ENCODE data around the gene TRPC4. TPM values are rescaled to one million over a fixed set of nuclear protein-coding genes. Genes with fewer than 3 reads are reported as not detected.

TRPC4 gene
- polyA plus RNA-seq, 4 donors = 4.3 to 5.1 (median 4.7) TPM

DNA sequence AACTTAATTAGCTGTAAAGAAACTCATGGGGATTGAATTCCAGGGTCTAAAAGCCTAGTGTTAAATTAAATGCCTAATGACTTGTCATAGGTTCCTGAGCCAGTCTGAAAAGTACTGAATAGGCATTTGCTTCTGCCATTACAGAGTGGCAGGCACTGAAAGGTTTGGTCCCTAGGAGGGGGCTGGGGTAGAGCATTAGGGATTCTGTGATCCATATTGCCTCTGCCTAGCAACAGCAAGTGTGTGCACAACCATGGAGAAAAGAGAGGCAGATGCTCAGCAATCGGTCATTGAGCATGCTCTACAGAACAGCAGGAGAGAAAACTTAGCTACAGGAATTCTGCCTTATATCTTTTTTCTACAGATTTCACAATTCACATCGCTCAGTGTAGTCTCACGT lies 133.5 kb downstream of the TRPC4 start:
- no peak for DNase-seq (ENCODE audit: low read depth in 4 of 4, low spot score in 2 of 4)

DNA sequence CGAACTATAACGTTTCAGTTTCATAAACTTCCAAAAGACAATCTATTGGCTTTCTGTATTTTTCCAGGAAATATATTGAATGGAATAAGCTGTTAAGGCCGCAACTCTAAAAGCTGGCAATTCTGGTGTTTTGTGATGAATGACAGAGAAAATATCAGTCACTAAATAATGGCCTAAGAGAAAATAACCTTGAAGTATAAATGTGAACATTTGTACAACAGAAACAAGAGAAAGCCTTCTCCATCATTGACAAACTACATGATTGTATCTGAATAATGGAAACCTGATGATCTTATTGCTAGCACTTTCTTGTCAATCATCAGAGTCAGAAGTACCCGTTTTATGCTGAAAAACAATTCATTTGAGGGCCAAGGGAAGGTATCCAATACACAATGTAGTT lies 134.3 kb downstream of the TRPC4 start:
- no peak for DNase-seq (ENCODE audit: low read depth in 4 of 4, low spot score in 2 of 4)

DNA sequence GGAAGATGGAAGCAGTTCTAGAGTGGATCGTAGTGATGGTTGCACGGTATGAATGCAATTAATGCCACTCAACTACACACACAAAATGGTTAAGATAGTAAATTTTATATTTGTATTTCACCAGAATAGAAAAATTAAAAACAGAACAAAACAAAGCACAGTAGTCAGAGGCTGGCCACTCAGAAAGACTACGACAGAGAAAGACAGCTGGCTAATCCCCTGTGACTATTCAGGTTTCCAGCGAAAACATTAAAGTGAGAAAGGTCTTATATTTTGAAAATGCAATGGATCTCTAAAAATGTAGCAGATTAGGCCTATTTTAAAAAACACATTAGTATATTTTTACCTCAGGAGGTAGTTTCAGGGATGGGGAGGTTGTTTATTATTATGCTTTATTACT lies 139.7 kb downstream of the TRPC4 start:
- DNase-seq (ENCODE audit: low read depth in 4 of 4, low spot score in 2 of 4) = no peak

DNA sequence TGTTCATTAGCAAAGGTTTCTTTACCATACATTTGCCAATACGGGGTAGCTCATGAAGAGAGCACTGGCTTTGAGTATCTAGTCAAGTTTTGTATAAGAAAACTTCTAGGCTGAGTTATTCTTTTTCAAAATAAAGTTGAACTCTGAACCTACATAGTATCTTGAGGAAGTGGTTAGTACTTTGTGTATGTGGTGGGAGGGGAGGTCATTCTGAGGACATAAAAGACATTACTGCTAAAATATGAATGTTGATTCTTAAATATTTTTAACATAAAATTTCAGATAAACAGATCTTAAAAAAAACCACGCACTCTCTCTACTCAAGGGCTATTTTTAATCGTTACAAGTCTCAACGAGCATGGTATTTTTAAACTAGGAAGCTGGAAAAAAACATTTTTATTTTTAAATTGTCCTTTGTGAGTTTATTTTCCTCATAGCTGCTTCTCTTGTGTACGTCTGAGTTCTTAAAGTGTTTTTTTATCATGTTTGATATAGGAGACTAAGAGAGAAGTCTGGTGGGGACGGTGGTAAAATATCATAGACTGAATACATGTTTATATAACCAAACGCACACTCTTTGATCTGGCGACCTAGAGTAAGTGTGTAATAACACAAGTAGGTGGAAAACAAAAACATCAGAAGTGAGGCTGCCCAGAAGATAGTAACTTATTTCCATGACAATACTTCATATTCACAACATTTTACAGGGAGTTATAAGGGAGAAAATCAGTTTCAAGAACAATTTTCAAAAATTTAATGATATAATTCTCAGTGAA lies 153.0 kb downstream of the TRPC4 start:
- no peak for DNase-seq (ENCODE audit: low read depth in 4 of 4, low spot score in 2 of 4)

DNA sequence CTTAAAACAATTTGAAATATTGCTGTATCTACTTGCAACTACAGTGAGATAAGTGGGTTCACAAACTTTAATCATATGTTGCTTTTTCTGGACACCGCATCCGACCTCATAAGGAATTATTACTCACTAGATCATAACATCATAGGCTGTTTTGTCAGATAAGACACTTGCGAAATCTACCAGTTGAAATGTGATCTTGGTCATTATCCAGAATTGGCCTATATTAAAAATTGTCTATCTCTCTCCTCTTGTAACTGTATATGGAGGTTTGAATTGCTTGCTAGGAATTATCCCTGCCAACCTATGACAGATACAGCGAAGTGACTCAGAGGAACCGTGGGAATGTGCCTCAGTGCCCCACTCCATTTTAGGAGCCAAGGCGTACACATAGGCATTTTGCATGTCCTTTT lies 154.0 kb downstream of the TRPC4 start:
- DNase-seq (ENCODE audit: low read depth in 4 of 4, low spot score in 2 of 4) = no peak

DNA sequence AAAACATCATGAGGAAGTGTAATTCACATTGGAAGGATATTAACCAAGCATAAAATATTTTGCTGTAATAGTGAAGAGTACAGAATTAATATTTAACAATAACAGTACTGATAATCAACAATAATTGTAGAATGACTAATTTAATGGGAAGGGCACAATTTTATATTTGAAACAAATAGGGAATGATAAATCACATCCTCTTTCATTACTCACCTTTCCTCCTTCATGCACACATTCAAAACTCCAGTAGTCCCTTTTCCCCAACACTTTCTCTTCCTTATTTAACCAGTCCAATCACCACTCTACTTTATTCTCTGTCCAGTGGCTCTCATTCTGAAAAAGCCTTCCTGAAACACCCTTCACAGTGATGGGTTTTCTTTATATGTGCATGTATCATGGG lies 160.3 kb downstream of the TRPC4 start:
- no peak for DNase-seq (ENCODE audit: low read depth in 4 of 4, low spot score in 2 of 4)

DNA sequence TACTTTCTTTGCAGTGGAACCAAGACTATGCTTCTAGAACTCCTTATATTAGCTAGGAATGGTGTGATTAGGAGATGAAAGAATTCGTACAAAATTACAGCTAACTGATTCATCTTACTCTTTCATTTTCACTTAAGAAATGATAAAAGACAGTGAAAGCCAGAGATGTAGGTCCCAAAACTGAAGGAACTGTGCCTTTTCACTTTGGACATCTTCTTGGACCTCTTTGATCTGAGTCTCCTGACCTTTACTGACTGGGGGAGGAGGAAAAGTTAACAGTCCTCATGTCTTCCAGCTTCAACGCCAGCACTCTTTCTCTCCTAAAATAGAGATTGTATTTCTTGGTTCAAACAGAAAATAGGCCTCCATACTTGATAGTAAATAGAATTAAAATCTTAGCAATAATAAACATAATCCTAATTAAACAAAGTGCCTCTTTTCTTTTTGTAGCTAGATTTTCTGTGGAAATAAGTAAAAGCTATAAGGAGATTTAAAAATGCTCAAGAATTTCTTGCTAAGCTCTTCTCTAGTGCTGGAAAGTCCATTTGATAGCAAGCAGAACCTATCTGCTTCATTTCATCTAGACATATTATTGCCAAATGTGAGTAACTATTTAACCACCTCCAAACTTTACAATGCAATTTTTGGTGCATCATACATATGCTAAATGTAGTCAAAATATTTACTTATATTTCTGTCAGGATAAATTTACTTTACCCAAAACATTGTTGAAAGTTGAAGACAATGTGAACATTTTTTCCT lies 161.7 kb downstream of the TRPC4 start:
- no peak for DNase-seq (ENCODE audit: low read depth in 4 of 4, low spot score in 2 of 4)

DNA sequence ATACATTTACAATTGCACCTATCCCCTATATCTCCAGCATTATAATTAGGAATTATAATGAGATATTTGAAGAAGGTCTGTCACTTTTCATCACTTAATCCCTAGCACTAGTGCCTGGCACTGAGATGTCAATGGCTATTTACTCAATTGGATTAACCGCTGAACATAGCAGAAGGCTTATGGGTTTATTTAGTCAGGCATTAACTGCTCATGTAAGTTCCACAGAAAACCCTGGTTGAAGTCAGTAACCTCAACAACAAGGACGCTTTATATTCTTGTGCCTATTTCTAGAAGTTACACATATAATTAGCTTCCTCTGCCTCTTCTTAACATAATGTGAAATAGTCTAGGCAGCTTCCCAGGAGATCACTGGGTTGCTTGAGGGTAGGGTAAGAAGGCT lies 163.5 kb downstream of the TRPC4 start:
- DNase-seq (ENCODE audit: low read depth in 4 of 4, low spot score in 2 of 4) = no peak

DNA sequence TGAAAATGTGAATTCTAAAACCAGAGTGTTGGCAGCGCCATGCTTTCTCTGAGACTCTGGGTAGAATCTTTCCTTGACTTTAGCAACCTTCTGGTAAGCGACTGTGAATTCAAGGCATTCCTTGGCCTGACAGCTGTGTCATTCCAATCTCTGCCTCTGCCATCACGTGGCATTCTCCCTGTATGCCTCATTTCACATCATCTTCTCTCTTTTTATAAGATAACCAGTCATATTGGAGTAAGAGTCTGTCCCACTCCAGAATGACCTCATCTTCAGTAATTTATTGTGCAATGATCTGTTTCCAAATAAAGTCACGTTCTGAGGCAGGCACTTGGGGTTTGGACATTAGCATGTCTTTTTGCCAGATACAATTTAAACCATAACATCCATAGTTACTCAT lies 167.6 kb downstream of the TRPC4 start:
- DNase-seq (ENCODE audit: low read depth in 4 of 4, low spot score in 2 of 4) = no peak

DNA sequence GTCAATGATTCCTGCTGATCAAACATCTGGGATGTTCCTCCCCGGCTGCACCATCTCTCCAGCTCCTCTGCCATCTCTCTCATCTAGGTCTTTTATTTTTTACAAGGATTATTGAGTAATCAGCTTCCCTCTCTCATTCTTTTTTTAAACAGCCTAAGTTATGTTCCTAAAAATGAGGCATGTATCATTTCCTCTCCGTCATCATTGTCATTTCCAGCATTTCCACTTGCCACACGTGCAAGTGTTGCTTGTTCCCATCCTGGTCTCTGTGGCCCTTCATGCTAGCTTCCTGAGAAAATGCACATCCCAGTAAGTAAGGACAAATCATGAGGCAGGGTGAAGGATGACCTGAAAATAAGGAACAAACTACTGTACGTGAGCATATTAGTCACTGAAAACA lies 168.3 kb downstream of the TRPC4 start:
- DNase-seq (ENCODE audit: low read depth in 4 of 4, low spot score in 2 of 4) = no peak

DNA sequence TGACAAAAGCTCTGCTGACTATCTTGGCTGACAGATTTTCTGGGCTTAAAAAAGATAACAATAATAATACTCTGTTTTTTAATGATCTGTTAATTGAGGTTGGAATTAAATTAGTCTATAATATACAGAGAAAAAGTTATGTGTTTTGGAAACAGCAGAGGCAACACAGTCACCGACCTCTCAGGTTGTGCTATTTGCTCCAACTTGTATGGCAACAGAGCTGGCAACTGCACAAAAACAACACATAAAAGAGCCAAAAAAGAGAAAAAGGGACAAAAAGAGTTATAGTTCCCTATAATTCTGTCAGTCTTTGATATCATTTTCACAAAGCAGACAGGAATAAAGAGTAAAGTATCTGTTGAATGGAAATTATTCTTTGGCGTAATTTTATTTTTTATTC lies 168.7 kb downstream of the TRPC4 start:
- no peak for DNase-seq (ENCODE audit: low read depth in 4 of 4, low spot score in 2 of 4)

DNA sequence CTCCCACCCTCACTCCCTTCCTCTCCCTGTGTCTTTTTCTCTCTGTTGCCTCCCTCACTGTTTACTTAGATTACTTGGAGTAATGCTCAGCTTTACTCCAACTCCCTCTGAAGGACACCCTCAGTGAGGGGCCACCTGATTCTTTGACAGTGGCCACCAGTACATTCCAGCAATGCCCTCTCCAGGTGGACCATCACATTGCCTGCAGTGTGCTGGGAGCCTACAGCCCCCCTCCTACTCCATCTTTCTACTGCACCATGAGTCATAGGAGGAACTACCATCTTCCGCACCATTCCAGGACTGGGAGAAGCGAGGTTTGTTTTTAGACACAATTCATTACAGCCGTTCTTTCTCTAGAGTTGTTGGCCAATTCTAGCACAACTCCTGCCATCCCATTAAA lies 174.4 kb downstream of the TRPC4 start:
- DNase-seq (ENCODE audit: low read depth in 4 of 4, low spot score in 2 of 4) = no peak

DNA sequence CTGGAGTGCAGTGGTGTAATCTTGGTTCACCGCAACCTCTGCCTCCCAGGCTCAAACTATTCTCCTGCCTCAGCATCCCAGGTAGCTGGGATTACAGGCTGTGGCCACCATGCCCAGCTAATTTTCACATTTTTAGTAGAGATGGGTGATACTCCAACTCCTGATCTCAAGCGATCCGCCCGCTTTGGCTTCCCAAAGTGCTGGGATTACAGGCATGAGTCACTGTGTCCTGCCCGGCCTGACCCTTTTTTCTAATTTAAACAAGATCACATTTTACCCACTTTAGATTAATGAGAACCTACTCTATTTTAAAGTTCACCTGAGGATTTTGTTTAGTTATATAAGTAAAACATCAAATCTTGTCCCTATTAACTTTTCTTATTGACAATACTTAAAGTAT lies 179.2 kb downstream of the TRPC4 start:
- no peak for DNase-seq (ENCODE audit: low read depth in 4 of 4, low spot score in 2 of 4)

DNA sequence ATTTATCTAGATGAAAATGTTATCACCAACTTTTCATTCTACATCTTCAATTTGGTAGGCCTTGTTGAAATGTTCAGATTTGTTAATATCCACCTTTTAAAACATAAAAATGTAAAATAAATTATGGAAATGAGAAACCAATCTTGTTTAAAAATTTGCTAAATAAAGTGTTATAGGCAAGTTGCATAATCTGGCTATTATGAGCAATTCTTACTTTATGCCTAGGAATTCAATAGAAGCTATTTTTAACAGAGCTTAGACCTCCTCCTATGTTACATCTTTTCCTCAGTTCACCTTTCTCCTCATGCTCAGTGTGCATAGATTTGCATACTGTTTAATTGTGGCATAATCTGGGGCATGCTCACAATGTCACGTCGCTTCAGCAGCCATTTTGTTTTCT lies 183.1 kb downstream of the TRPC4 start:
- DNase-seq (ENCODE audit: low read depth in 4 of 4, low spot score in 2 of 4) = no peak

DNA sequence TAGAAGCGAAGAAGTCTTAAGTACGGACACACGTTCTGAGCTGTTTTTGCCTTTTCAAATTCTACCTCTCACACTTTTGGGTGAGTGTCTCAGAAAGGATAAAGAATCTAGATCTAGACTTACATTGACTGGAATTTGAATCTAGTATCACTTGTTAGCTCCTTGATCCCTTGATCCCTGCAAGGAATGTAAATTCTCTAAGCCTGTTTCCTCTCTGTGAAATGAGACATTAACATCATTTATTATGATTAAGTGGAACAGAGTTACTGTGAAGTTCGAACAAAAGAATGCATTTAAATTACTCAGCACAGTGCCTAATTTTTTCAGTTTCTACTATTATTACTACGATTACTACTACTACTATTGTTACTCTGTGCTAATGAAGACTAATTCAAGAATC lies 184.4 kb downstream of the TRPC4 start:
- DNase-seq (ENCODE audit: low read depth in 4 of 4, low spot score in 2 of 4) = no peak

DNA sequence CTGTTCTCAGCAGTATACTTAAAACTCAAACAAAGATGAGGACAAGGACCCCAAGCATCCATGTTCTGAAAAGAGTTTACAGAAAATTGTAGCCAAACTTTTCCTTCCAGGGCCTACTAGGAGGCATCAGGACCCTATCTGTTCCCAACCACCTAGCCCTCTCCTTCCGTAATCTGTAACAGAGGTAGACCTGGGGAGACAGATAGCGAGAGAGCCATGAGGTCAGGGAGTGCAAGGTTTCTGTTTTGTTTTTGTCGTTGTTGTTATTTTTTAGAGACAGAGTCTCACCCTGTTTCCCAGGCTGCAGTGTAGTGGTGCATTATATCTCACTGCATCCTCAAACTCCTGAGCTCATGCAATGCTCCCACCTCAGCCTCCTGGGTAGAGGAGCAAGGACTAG lies 187.1 kb downstream of the TRPC4 start:
- no peak for DNase-seq (ENCODE audit: low read depth in 4 of 4, low spot score in 2 of 4)

DNA sequence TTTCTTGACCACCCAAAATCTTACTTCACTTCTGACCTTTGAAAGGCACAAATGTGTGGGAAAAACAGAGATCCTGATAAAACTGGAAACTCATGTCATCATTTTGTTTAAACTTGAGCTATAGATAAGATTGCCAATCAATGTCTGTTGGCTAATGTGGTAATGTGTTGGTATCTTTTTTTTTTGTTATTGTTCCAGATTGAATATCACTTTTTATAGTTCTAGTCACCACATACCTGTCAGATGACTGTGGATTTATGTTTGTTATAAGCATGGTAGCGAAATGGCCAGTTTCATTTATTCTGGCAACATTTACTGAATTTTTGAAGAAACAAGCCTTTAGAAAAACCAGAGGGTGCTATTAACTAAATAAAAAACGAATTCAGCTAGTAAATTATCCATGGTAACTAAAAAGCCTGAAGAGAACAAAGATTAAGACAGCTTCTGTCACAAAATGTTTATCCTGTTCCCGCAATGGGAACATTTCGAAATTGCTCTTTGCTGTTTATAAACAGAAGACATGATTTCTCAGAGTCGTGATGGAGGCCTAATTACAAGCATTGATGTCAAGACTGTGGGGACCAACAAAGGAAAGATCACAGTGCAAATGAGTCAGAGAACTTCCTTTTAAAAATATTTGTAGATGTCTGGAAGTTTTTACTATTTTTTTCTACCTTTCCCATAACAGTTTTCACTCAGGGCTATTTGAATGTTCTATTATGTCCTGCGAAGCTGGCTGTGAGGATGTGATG lies 188.1 kb downstream of the TRPC4 start:
- DNase-seq (ENCODE audit: low read depth in 4 of 4, low spot score in 2 of 4) = no peak

DNA sequence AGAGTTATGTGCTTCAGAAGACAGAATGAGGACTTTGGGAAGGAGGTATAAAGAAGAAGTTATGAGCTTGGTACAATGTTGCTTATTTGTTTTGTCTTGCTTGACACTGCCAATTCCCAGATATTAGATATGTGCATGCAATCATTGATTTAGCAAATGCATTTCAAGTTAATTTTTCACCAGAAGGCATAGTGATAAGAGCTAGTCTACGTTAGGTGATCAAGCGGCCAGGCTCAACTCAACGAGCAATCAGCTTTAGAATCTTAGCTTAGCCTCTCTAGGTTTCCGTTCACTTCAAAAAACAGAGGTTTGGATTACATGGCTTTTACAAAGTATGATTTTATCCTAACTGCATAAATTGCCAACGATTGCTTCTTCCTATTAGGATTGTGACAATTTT lies 189.4 kb downstream of the TRPC4 start:
- DNase-seq (ENCODE audit: low read depth in 4 of 4, low spot score in 2 of 4) = no peak

DNA sequence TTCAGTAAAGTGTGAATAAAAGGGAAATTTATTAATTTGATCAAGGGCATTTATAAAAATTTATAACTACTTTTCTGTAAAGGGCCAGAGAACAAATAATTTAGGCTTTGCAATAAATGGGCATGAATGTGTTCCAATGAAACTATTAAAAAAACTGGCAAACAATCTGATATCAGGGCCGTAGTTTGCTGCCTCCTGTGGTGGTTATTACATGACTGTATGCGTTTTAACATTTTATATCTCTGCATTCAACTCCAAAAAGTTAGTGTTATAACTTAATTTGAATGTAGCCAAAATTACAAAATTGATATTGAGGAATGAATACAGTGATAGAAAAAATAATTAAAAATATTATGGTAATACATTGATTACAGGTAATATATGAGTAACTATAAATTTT lies 190.5 kb downstream of the TRPC4 start:
- no peak for DNase-seq (ENCODE audit: low read depth in 4 of 4, low spot score in 2 of 4)

DNA sequence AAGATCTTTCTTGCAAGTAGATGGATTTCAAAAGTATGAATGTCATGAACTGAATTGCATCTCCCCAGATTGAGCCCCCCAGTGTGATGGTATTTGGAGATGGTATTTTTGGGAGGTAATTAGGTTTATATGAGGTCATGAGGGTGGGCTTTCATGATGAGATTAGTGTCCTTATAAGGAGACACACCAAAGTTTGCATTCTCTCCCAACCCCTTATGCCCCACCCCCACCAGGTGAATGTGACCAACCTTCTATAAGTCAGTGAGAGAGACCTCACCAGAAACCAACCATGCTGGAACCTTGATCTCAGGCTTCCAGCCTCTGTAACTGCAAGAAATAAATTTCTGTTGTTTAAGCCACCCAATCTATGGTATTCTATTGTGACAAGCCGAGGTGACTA lies 199.7 kb downstream of the TRPC4 start:
- no peak for DNase-seq (ENCODE audit: low read depth in 4 of 4, low spot score in 2 of 4)

DNA sequence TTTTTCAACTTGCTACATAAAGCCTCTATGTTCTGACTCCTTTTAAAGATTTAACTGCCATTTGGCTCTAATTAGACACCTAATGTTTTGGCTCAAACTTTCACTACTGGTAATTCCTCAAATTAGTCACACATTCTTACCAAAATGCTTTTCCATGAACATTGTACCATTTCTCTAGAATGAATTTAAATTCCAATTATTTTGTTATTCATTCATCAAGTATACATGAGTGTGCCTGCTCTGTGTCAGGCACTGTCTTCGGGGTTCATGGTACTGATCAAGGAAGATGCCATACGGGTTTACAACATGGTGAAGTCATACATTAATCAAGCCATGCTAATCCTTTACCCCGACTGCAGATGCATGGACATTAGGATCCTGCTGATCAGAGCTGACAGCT lies 201.9 kb downstream of the TRPC4 start:
- DNase-seq (ENCODE audit: low read depth in 4 of 4, low spot score in 2 of 4) = no peak

DNA sequence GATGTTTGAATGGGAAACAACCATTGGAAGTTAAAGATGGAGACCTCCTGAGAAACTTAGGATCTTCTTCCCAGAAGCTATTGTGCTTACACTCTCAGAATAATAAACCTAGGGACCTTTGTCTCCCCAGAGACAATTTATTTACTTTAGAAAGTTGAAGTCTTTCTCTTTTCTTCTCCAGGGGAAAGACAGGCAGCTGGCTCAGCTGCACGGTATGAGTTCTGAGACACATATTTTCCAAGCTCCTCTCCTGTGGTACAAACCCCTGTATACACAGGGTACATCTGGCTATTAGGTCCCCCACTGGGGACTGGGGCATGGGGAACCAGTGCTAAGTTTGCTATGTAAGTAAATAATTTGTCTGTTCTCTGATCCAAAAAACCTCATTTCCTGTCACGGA lies 203.5 kb downstream of the TRPC4 start:
- no peak for DNase-seq (ENCODE audit: low read depth in 4 of 4, low spot score in 2 of 4)
